ENCODE results near the gene ELK4.

- no peak for TF ChIP-seq EZH2phosphoT487 (IDR thresholded peaks at IDR 0.05; ENCODE audit: borderline replicate concordance, low read depth)
- TF ChIP-seq CTCF (IDR thresholded peaks at IDR 0.05) = no peak
- TF ChIP-seq NRF1 (IDR thresholded peaks at IDR 0.05; ENCODE audit: low read depth, low read length) = no peak
- no peak for TF ChIP-seq TAF1 (IDR thresholded peaks at IDR 0.05; ENCODE audit: borderline replicate concordance, low read depth, low read length)
- TF ChIP-seq GATA2 (CRISPR knock-in tag; IDR thresholded peaks at IDR 0.05) = no peak
- TF ChIP-seq NFIC (IDR thresholded peaks at IDR 0.05; ENCODE audit: borderline replicate concordance) = no peak
- TF ChIP-seq FOXM1 (IDR thresholded peaks at IDR 0.05; ENCODE audit: low read depth) = no peak
- no peak for TF ChIP-seq RFX5 (IDR thresholded peaks at IDR 0.05; ENCODE audit: low read length)
- TF ChIP-seq FOXJ3 (CRISPR knock-in tag; IDR thresholded peaks at IDR 0.05) = no peak
- no peak for TF ChIP-seq USF1 (IDR thresholded peaks at IDR 0.05; ENCODE audit: borderline replicate concordance, low read depth)
- TF ChIP-seq REST (IDR thresholded peaks at IDR 0.05; ENCODE audit: low read depth, low read length) = no peak
- no peak for TF ChIP-seq EP300 (IDR thresholded peaks at IDR 0.05; ENCODE audit: borderline replicate concordance in 1 of 2, low read depth in 1 of 2, low read length in 1 of 2)
- TF ChIP-seq RCOR1 (IDR thresholded peaks at IDR 0.05; ENCODE audit: low read length) = no peak
- TF ChIP-seq TEAD4 (IDR thresholded peaks at IDR 0.05; ENCODE audit: borderline replicate concordance, insufficient read depth) = no peak
Measured at GRCh38 chr1:205593967-205594366, 37.8 kb downstream of the ELK4 start.

Measured in SK-N-SH (cell line).